GM18519 (cell line): ENCODE data around the gene MAP7D1.

ENCODE experiments used
- ATAC-seq: cut with Tn5 transposase; IDR thresholded peaks from one replicate; pipeline ENCODE4 v1.9.1; 2021; ENCODE audit warnings: mild to moderate bottlenecking, moderate library complexity; ENCODE audit not compliant: unreplicated experiment, low FRiP score

Gene MAP7D1

GRCh38 chr1:36126005-36126716 is 29.8 kb upstream of the MAP7D1 start:
- ATAC-seq, result no peak

- ATAC-seq, result no peak
Observed at GRCh38 chr1:36126797-36127500, 29.0 kb upstream of the MAP7D1 start.

- no peak for ATAC-seq
Observed at GRCh38 chr1:36128126-36128904, 27.6 kb upstream of the MAP7D1 start.

- ATAC-seq, result no peak
Observed at GRCh38 chr1:36128905-36129206, 27.1 kb upstream of the MAP7D1 start.

GRCh38 chr1:36132029-36132428 is 23.9 kb upstream of the MAP7D1 start:
- no peak for ATAC-seq

GRCh38 chr1:36133484-36133883 is 22.5 kb upstream of the MAP7D1 start:
- ATAC-seq, result no peak

GRCh38 chr1:36134031-36134430 is 21.9 kb upstream of the MAP7D1 start:
- ATAC-seq, result no peak

- ATAC-seq, result no peak
Observed at GRCh38 chr1:36134505-36135329, 21.2 kb upstream of the MAP7D1 start.

GRCh38 chr1:36135330-36135667 is 20.7 kb upstream of the MAP7D1 start:
- no peak for ATAC-seq

- ATAC-seq, result no peak
Observed at GRCh38 chr1:36135796-36136195, 20.2 kb upstream of the MAP7D1 start.

GRCh38 chr1:36136535-36136934 is 19.4 kb upstream of the MAP7D1 start:
- ATAC-seq, result no peak

- no peak for ATAC-seq
Observed at GRCh38 chr1:36137226-36137625, 18.7 kb upstream of the MAP7D1 start.

GRCh38 chr1:36137776-36138175 is 18.2 kb upstream of the MAP7D1 start:
- ATAC-seq, result no peak

- ATAC-seq, result no peak
Observed at GRCh38 chr1:36139521-36139920, 16.4 kb upstream of the MAP7D1 start.

- ATAC-seq, result no peak
Observed at GRCh38 chr1:36142121-36142520, 13.8 kb upstream of the MAP7D1 start.

- ATAC-seq, result no peak
Observed at GRCh38 chr1:36143424-36143823, 12.5 kb upstream of the MAP7D1 start.

- ATAC-seq, result no peak
Observed at GRCh38 chr1:36144413-36144812, 11.5 kb upstream of the MAP7D1 start.

- ATAC-seq, result no peak
Observed at GRCh38 chr1:36148821-36149236, 7.1 kb upstream of the MAP7D1 start.

GRCh38 chr1:36149237-36149972 is 6.6 kb upstream of the MAP7D1 start, which contains the start of gene TRAPPC3:
TRAPPC3 (minus strand) TSS chr1:36149486; CDS start chr1:36149378, 108 bp downstream.
- peak; percentile 81 for ATAC-seq

- no peak for ATAC-seq
Observed at GRCh38 chr1:36149973-36150295, 6.0 kb upstream of the MAP7D1 start.
